ENCODE measurements around the gene KIFC3.

DNA sequence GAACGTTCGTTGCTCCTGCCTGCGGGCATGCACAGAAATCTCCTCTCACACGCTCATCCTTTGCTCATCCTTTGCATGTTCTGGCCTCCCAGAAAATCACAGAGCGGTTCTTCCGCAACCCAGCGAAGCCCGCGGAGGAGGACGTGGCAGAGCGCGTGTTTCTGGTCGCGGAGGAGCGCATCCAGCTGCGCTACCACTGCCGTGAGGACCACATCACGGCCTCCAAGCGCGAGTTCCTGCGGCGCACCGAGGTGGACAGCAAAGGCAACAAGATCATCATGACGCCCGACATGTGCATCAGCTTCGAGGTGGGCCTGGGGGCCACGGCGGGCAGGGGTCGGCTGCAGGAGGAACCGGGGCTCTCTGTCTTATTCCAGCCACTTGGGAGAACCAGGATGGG lies 76.3 kb downstream of the KIFC3 start:
- TF ChIP-seq CTCF (IDR thresholded peaks at IDR 0.05; ENCODE audit: low read depth, low read length) (no peak), EZH2phosphoT487 (IDR thresholded peaks at IDR 0.05; ENCODE audit: low read depth) (no peak)

All from OCI-LY3 (cell line).